Retinal pigment epithelial cell (primary cell): ENCODE results near the gene DDAH2.
"Not testable (repeated sequence)": the region's sequence is repeated elsewhere in the genome, so short reads cannot be mapped to it uniquely, and the experiment has no call there.

Source experiments
- DNase-seq: peaks from one replicate; pipeline ENCODE4 v3.0.0-alpha.2; 2010; ENCODE audit warnings: low read depth
- H3K4me3 ChIP-seq: 2 replicates; pipeline ENCODE4 v1.5.1; 2011; ENCODE audit warnings: mild to moderate bottlenecking, low read length, control low read depth, moderate library complexity
- TF ChIP-seq, protein P1 (sequence below): conservative IDR thresholded peaks from 2 replicates; pipeline ENCODE4 v1.5.1; 2011; ENCODE audit warnings: low read depth, low read length, control low read depth, inconsistent platforms

Gene DDAH2

GRCh38 chr6:31711233-31711632 lies 17.9 kb downstream of the DDAH2 start:
- DNase-seq = no peak
- TF ChIP-seq, protein P1, sequence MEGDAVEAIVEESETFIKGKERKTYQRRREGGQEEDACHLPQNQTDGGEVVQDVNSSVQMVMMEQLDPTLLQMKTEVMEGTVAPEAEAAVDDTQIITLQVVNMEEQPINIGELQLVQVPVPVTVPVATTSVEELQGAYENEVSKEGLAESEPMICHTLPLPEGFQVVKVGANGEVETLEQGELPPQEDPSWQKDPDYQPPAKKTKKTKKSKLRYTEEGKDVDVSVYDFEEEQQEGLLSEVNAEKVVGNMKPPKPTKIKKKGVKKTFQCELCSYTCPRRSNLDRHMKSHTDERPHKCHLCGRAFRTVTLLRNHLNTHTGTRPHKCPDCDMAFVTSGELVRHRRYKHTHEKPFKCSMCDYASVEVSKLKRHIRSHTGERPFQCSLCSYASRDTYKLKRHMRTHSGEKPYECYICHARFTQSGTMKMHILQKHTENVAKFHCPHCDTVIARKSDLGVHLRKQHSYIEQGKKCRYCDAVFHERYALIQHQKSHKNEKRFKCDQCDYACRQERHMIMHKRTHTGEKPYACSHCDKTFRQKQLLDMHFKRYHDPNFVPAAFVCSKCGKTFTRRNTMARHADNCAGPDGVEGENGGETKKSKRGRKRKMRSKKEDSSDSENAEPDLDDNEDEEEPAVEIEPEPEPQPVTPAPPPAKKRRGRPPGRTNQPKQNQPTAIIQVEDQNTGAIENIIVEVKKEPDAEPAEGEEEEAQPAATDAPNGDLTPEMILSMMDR = no peak
- no peak overlapping the region for H3K4me3 ChIP-seq

GRCh38 chr6:31710523-31711219 lies 18.4 kb downstream of the DDAH2 start:
- no peak for DNase-seq
- H3K4me3 ChIP-seq = no peak overlapping the region
- TF ChIP-seq, protein P1 = no peak

GRCh38 chr6:31709157-31709556 lies 19.9 kb downstream of the DDAH2 start:
- not testable (repeated sequence) for H3K4me3 ChIP-seq, DNase-seq

DNA sequence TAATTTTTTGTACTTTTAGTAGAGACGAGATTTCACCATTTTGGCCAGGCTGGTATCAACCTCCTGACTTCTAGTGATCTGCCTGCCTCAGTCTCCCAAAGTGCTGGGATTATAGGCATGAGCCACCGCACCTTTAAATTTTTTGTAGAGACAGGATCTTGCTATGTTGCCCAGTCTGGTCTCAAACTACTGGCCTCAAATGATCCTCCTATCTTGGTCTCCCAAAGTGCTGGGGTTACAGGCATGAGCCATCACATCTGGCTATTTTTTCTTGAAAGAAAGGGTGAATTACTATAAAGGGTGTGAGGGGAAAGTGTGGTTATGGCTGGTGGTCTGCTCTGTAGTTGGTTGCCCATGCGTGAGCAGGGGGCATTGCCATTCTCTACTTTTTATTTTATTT lies 20.9 kb downstream of the DDAH2 start:
- TF ChIP-seq, protein P1 = no peak
- no peak overlapping the region for H3K4me3 ChIP-seq
- DNase-seq = no peak

DNA sequence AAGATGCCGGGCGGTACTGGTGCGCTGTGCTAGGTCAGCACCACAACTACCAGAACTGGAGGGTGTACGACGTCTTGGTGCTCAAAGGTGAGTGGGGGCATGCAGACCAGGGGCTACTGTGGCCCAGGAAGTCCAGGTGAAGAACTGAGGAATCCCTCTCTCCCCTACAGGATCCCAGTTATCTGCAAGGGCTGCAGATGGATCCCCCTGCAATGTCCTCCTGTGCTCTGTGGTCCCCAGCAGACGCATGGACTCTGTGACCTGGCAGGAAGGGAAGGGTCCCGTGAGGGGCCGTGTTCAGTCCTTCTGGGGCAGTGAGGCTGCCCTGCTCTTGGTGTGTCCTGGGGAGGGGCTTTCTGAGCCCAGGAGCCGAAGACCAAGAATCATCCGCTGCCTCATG lies 21.4 kb downstream of the DDAH2 start:
- no peak for DNase-seq
- H3K4me3 ChIP-seq = no peak overlapping the region
- TF ChIP-seq, protein P1 = no peak

DNA sequence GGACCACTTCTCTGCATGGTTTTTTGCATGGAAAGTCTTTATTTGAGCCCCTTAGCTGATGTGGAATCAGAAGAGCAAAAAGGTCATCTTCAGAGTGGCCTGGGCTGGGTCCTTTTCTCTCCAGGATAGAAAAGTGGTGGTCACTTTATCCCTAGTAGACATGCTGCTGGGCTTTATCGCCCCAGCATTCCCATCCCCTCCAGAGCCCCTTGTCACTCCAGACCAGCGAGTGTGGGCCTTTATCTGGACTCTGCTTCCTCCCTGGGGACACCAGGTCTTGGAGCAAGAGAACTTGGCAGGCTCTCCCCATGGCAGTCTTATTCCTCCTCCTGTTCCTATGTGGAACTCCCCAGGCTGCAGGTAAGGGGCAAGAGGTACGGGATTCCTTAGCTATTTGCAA lies 22.5 kb downstream of the DDAH2 start, which contains the start of gene LY6G6F:
LY6G6F (plus strand) TSS at position 268 of the 400 bp plus-strand sequence; CDS start at position 309, 41 bp downstream.
- TF ChIP-seq, protein P1 = no peak

DNA sequence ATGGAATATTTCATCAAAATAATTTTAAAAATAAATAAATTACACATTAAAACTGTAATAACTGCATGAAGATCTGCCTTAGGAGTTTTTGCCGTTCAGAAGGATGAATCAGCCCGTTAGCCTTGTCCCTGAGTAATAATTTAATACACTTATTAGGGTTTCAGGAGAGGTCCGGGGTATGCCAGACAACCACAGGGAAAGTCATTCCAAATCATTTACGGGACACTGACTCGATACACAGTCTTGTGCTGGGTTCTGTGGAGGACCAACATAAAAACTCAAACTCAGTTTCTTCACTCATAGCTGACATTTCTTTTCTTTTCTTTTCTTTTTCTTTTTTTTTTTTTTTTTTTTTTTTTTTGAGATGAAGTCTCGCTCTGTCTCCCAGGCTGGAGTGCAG lies 23.2 kb downstream of the DDAH2 start:
- no peak for DNase-seq
- TF ChIP-seq, protein P1 = no peak

More for the DNA sequence above, 22.5 kb downstream of the DDAH2 start, which contains the start of gene LY6G6F:
- DNase-seq = no peak
- no peak within 1 kb of the TSS for H3K4me3 ChIP-seq

More for the DNA sequence above, 23.2 kb downstream of the DDAH2 start:
- H3K4me3 ChIP-seq = no peak overlapping the region
